HL-60 (cell line): ENCODE results near the gene NUMB.

Experiments
- DNase-seq, 2 experiments: peaks; one replicate each; pipeline ENCODE4 v3.0.0-alpha.2; 2010 to 2020; ENCODE audit warnings: low read depth in 1 of 2, low spot score in 1 of 2
- H3K27ac ChIP-seq: fragments of 250-450 bp; sonication (Bioruptor Pico); replicated peaks from 2 replicates; pipeline ENCODE4 v1.5.1; 2020; ENCODE audit warnings: mild to moderate bottlenecking, moderate library complexity
- H3K27me3 ChIP-seq: fragments of 250-450 bp; sonication (Bioruptor Pico); 2 replicates; pipeline ENCODE4 v1.5.1; 2021; ENCODE audit warnings: mild to moderate bottlenecking, moderate library complexity; ENCODE audit not compliant: insufficient read depth, poor library complexity, severe bottlenecking
- H3K4me3 ChIP-seq: replicated peaks from 2 replicates; pipeline ENCODE4 v1.5.1; 2011; ENCODE audit warnings: mild to moderate bottlenecking, control low read depth, low read length; ENCODE audit not compliant: insufficient read depth
- GABPA ChIP-seq: IDR thresholded peaks from 2 replicates; pipeline ENCODE4 v1.6.1; 2012; ENCODE audit warnings: low read depth
- POLR2AphosphoS5 ChIP-seq: IDR thresholded peaks from 2 replicates; pipeline ENCODE4 v1.6.1; 2012; ENCODE audit warnings: low read depth
- SPI1 ChIP-seq: IDR thresholded peaks from 2 replicates; pipeline ENCODE4 v1.6.1; 2012; ENCODE audit warnings: low read depth, mild to moderate bottlenecking, borderline replicate concordance
- TF ChIP-seq, protein P1 (sequence below): IDR thresholded peaks from one replicate; pipeline ENCODE4 v1.5.1; 2011; ENCODE audit warnings: low read length, control low read depth, inconsistent platforms; ENCODE audit not compliant: insufficient read depth
- TF ChIP-seq, protein P2 (sequence below): IDR thresholded peaks from 2 replicates; pipeline ENCODE4 v1.6.1; 2012; ENCODE audit warnings: low read depth; ENCODE audit not compliant: insufficient replicate concordance

The NUMB gene

DNA sequence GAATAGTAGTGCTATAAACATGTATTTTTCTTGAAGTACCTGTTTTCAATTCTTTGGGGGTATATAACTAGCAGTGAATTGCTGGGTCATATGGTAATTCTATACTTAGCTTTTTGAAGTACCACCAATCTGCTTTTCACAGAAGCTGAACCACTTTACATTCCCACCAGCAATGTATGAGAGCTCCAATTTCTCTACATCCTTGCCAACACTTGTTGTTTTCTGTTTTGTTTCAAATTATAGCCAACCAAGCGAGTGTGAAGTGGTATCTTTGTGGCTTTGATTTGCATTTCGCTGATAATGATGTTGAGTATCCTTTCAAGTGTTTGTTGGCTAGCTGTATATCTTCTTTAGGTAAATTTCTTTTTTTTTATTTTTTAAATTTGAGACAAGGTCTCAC, 125.3 kb downstream of the NUMB start:
- Histone ChIP-seq H3K4me3 (no peak overlapping the region), H3K27me3 (no peaks in the 10 kb centered on the region), H3K27ac (no peak overlapping the region)
- TF ChIP-seq, protein P1, sequence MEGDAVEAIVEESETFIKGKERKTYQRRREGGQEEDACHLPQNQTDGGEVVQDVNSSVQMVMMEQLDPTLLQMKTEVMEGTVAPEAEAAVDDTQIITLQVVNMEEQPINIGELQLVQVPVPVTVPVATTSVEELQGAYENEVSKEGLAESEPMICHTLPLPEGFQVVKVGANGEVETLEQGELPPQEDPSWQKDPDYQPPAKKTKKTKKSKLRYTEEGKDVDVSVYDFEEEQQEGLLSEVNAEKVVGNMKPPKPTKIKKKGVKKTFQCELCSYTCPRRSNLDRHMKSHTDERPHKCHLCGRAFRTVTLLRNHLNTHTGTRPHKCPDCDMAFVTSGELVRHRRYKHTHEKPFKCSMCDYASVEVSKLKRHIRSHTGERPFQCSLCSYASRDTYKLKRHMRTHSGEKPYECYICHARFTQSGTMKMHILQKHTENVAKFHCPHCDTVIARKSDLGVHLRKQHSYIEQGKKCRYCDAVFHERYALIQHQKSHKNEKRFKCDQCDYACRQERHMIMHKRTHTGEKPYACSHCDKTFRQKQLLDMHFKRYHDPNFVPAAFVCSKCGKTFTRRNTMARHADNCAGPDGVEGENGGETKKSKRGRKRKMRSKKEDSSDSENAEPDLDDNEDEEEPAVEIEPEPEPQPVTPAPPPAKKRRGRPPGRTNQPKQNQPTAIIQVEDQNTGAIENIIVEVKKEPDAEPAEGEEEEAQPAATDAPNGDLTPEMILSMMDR = no peak
- TF ChIP-seq GABPA = no peak
- TF ChIP-seq, protein P2, sequence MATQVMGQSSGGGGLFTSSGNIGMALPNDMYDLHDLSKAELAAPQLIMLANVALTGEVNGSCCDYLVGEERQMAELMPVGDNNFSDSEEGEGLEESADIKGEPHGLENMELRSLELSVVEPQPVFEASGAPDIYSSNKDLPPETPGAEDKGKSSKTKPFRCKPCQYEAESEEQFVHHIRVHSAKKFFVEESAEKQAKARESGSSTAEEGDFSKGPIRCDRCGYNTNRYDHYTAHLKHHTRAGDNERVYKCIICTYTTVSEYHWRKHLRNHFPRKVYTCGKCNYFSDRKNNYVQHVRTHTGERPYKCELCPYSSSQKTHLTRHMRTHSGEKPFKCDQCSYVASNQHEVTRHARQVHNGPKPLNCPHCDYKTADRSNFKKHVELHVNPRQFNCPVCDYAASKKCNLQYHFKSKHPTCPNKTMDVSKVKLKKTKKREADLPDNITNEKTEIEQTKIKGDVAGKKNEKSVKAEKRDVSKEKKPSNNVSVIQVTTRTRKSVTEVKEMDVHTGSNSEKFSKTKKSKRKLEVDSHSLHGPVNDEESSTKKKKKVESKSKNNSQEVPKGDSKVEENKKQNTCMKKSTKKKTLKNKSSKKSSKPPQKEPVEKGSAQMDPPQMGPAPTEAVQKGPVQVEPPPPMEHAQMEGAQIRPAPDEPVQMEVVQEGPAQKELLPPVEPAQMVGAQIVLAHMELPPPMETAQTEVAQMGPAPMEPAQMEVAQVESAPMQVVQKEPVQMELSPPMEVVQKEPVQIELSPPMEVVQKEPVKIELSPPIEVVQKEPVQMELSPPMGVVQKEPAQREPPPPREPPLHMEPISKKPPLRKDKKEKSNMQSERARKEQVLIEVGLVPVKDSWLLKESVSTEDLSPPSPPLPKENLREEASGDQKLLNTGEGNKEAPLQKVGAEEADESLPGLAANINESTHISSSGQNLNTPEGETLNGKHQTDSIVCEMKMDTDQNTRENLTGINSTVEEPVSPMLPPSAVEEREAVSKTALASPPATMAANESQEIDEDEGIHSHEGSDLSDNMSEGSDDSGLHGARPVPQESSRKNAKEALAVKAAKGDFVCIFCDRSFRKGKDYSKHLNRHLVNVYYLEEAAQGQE = no peak
- TF ChIP-seq SPI1 = no peak
- no peak for TF ChIP-seq POLR2AphosphoS5
- no peak for DNase-seq

- Histone ChIP-seq H3K27ac (no peak overlapping the region), H3K27me3 (no peaks in the 10 kb centered on the region), H3K4me3 (no peak overlapping the region)
- no peak for DNase-seq
- TF ChIP-seq SPI1 (no peak), GABPA (no peak), POLR2AphosphoS5 (no peak)
- TF ChIP-seq, protein P1 = no peak
- TF ChIP-seq, protein P2 = no peak
Measured at GRCh38 chr14:73325630-73326299, 132.6 kb downstream of the NUMB start.

DNA sequence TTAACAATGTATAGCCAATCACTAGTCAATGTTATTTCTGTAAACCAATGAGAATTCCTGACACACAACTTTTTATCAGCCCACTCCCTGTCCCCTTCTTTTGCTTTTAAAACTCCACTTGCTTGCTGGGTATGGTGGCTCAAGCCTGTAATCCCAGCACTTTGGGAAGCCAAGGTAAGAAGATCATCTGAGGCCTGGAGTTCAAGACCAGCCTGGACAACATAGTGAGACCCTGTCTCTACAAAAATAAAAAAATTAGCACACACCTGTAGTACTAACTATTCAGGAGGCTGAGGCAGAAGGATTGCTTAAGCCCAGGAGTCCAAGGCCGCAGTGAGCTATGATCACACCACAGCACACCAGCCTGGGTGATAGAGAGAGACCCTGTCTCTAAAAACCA, 133.3 kb downstream of the NUMB start:
- TF ChIP-seq GABPA (no peak), SPI1 (no peak), POLR2AphosphoS5 (no peak)
- TF ChIP-seq, protein P2 = no peak
- TF ChIP-seq, protein P1 = no peak
- DNase-seq = no peak
- Histone ChIP-seq H3K27me3 (no peaks in the 10 kb centered on the region), H3K27ac (no peak overlapping the region), H3K4me3 (no peak overlapping the region)
